LNCaP clone FGC (cell line): Measurements from ENCODE around the gene SSTR4.

Experiments used
- DNase-seq: peaks from one replicate; pipeline ENCODE4 v3.0.0-alpha.2; 2011; ENCODE audit warnings: low read depth
- H3K4me3 ChIP-seq: 2 replicates; pipeline ENCODE4 v1.5.1; 2011; ENCODE audit warnings: mild to moderate bottlenecking, low read depth, low read length, control low read depth
- TF ChIP-seq, protein P1 (sequence below): IDR thresholded peaks from 2 replicates; pipeline ENCODE4 v1.5.1; 2012; ENCODE audit warnings: mild to moderate bottlenecking; ENCODE audit not compliant: control insufficient read depth, insufficient read depth; ENCODE audit errors: extremely low read depth

SSTR4 gene

DNA sequence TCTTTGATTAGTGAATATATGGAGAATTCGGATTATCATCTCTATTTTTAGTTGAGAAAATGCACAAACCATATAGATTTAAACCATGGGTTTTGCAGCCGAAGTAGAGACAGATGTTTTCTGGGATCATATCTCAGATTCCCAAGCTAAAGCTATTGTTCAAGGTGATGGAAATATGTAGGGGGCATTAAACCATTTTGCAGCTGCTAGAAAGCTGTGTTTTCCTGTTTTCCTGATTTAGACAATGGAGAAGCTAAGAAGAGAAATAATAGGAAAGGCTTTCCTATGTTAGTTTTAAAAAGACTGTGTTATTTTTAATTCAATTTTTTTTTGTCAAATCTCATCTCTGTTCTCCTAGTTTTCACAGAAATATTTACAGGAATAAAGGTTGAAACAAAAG lies 44.8 kb downstream of the SSTR4 start:
- no peak overlapping the region for H3K4me3 ChIP-seq
- TF ChIP-seq, protein P1, sequence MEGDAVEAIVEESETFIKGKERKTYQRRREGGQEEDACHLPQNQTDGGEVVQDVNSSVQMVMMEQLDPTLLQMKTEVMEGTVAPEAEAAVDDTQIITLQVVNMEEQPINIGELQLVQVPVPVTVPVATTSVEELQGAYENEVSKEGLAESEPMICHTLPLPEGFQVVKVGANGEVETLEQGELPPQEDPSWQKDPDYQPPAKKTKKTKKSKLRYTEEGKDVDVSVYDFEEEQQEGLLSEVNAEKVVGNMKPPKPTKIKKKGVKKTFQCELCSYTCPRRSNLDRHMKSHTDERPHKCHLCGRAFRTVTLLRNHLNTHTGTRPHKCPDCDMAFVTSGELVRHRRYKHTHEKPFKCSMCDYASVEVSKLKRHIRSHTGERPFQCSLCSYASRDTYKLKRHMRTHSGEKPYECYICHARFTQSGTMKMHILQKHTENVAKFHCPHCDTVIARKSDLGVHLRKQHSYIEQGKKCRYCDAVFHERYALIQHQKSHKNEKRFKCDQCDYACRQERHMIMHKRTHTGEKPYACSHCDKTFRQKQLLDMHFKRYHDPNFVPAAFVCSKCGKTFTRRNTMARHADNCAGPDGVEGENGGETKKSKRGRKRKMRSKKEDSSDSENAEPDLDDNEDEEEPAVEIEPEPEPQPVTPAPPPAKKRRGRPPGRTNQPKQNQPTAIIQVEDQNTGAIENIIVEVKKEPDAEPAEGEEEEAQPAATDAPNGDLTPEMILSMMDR, result no peak
- no peak for DNase-seq

DNA sequence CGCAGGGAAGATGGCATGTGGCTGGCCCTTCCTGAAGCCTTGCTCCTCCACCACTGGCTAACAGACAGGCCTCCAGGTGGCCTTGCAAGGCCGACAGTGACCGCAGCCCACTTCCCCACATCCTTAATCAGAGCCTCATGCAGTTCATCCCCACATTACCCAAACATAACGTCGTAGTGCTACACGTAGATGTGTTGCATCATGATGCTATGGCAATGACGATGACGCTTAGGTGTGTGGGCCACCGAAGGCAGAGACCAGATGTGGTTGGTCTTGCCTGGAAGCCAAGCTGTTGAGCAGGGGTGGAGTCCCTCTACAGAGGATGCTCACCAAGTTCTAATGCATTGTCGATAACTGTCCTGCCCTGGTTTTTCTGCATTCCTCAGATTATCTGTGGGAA lies 45.4 kb downstream of the SSTR4 start:
- H3K4me3 ChIP-seq, result no peak overlapping the region
- no peak for DNase-seq
- TF ChIP-seq, protein P1, result no peak

DNA sequence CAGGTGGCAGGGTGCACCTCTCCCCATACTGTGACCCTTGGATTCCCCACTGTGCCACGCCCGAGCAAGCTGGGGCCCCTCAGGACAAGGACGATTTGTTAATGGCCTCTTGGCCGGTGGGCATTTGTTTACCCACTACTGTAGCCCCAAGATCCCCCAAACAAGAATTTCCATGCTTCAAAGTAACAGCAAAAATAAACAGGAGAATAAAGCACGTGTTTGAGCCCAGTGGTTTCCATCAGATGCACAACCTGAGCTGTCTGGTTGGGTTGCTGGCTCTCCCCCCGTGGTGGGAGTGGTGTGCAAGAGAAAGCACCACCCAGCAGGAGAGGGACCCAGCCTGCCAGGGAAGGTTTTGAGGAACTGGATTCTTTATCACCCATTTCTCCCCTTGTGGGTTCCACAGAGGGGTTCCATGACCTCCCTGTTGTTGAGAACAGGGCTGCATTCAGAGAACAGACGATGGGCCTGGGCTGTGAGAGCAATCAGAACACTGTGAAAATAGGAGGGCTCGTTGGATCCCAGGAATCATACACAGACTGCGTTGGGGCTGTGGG lies 46.2 kb downstream of the SSTR4 start:
- no peak overlapping the region for H3K4me3 ChIP-seq
- TF ChIP-seq, protein P1, result no peak
- DNase-seq, result no peak

DNA sequence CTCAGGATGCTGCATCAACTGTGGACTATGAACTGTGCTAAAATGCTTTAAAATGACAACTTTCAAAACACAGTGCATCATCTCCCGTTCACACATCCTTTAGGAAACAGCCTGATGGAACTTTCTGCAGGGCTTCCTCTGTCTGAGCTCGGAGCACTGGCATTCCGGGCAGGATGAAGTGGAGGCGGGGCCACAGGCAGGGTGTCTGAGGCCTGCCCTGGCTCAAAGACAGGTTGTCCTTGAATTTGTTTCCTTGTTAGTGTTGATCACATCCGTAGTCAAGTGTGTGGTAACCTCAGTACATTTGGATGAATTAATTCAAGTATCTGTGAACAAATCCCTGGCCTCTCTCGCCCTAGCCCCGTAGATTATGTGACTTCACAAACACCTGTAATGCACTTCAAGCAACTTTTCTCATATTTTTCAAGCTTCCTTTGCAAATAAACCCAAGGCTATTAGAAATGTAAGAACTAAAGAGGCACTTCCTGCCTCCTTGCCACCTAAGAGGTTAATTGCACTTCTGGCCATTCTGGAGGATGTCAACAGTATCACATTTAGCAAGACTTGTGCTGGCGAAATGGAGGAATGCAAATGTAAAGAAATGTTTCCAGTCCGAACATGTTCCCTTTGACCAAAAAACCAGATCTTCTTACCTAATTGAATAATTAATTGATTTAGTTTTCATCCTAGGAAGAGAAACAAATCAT lies 47.9 kb downstream of the SSTR4 start:
- TF ChIP-seq, protein P1, result no peak
- no peak overlapping the region for H3K4me3 ChIP-seq
- DNase-seq, result no peak

DNA sequence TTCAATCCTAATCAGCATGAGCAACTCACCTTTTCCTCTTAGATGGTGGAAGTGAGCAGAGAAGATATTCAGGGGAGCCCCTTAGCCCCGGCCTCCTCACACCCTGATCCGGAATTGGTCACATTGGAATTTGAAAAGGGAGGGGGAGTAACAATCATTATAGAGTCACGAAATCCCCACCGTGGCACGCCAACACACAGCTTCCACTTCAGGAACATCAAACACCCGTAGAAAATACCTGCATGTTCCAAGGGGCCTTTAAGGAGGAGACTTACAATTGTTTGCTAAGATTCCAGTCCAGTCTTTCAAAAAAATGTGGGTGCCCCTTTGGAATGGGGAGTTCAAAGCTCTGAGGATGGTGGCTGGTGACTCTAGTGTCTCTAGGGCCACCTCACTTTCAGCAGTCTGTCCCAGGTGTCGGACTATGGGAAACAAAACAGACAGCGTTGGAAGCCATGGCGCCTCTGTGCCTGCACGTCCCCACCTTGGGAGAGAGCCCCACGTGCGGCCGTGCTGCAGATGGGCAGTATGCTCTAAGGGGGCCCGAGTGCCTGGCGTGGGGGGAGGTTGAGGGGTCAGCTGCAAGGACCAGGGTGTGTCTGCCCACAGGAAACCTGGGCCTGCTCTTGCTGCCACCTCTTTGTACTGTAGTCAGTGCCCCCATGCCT lies 48.6 kb downstream of the SSTR4 start:
- DNase-seq, result no peak
- H3K4me3 ChIP-seq, result no peak overlapping the region
- TF ChIP-seq, protein P1, result no peak

DNA sequence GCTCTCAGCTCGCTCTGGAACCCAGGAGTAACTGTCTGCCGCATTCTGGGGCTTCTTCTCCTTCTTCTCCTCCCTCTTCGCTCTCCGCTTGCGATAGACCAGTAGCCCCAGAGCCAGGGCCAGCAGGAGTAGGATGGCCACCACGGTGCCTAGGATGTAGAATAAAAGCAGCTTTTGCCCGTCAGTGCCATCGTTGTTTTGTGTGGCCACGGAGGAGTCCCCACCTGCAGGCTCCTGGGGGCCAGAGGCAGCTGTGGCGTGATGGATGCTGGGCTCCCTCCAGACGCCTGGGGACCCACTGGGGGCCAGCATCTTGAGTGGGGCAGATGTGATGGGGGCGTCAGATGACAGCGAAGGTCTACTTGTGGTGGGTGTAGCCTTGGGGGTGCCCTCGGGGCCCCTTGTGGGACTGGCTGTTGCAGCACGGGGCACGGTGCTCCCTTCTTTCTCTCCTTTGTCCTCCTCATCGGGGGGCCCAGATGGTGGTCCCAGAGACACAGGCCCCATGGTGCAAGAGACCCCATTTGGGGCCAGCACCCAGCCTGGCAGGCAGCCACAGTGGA lies 49.3 kb downstream of the SSTR4 start:
- TF ChIP-seq, protein P1, result no peak
- no peak for DNase-seq

More for the DNA sequence above, 49.3 kb downstream of the SSTR4 start:
- no peak overlapping the region for H3K4me3 ChIP-seq
